Parathyroid adenoma (tissue), 2 donors: ENCODE measurements around the gene STOX2.

Source experiments
- H2AFZ ChIP-seq: fragments of 300-600 bp; sonication (generic); one replicate; pipeline ENCODE4 v1.7.0; 2017; ENCODE audit warnings: antibody characterized with exemption, mild to moderate bottlenecking
- H3K27ac ChIP-seq: fragments of 300-600 bp; sonication (generic); one replicate; pipeline ENCODE4 v1.7.0; 2017
- H3K27me3 ChIP-seq: fragments of 300-600 bp; sonication (generic); one replicate; pipeline ENCODE4 v1.7.0; 2017; ENCODE audit warnings: low read length; ENCODE audit not compliant: control insufficient read depth, insufficient read depth
- H3K36me3 ChIP-seq: fragments of 300-600 bp; sonication (generic); one replicate; pipeline ENCODE4 v1.7.0; 2017; ENCODE audit warnings: low read length; ENCODE audit not compliant: control insufficient read depth, insufficient read depth
- H3K4me1 ChIP-seq: fragments of 300-600 bp; sonication (generic); one replicate; pipeline ENCODE4 v1.7.0; 2017; ENCODE audit warnings: control low read depth
- H3K4me2 ChIP-seq: fragments of 300-600 bp; sonication (generic); one replicate; pipeline ENCODE4 v1.7.0; 2017; ENCODE audit warnings: low read length
- H3K4me3 ChIP-seq: fragments of 300-600 bp; sonication (generic); one replicate; pipeline ENCODE4 v1.7.0; 2017; ENCODE audit warnings: low read depth, low read length
- H3K79me2 ChIP-seq: fragments of 300-600 bp; sonication (generic); one replicate; pipeline ENCODE4 v1.7.0; 2017; ENCODE audit warnings: control low read depth
- H3K9ac ChIP-seq: fragments of 300-600 bp; sonication (generic); one replicate; pipeline ENCODE4 v1.7.0; 2017; ENCODE audit warnings: mild to moderate bottlenecking
- H3K9me3 ChIP-seq: fragments of 300-600 bp; sonication (generic); one replicate; pipeline ENCODE4 v1.7.0; 2017; ENCODE audit warnings: low read length; ENCODE audit not compliant: control insufficient read depth
- CTCF ChIP-seq: fragments of 300-600 bp; sonication (generic); IDR thresholded peaks from one replicate; pipeline ENCODE4 v1.7.0; 2017; ENCODE audit warnings: antibody characterized with exemption, mild to moderate bottlenecking
- donor health status: primary hyperparathyroidism.

The STOX2 gene

GRCh38 chr4:183971929-183972490 is 66.9 kb downstream of the STOX2 start:
- H3K9ac ChIP-seq = no peak overlapping the region
- H3K9me3 ChIP-seq = no peaks in the 10 kb centered on the region
- no peak for TF ChIP-seq CTCF
- H2AFZ ChIP-seq = no peak overlapping the region
- no peaks in the 10 kb centered on the region for H3K4me1 ChIP-seq
- no peak overlapping the region for H3K4me2 ChIP-seq
- H3K27ac ChIP-seq = no peak overlapping the region
- no peaks in the 10 kb centered on the region for H3K79me2 ChIP-seq
- no peak overlapping the region for H3K4me3 ChIP-seq
- H3K27me3 ChIP-seq = no peaks in the 10 kb centered on the region
- no peaks in the 10 kb centered on the region for H3K36me3 ChIP-seq

- no peak overlapping the region for H3K4me3 ChIP-seq
- no peaks in the 10 kb centered on the region for H3K27me3 ChIP-seq
- no peaks in the 10 kb centered on the region for H3K36me3 ChIP-seq
Measured at GRCh38 chr4:183977707-183978106, 72.6 kb downstream of the STOX2 start.

GRCh38 chr4:183984566-183984965 is 79.5 kb downstream of the STOX2 start:
- H2AFZ ChIP-seq = no peak overlapping the region
- no peak overlapping the region for H3K4me2 ChIP-seq
- H3K9me3 ChIP-seq = no peaks in the 10 kb centered on the region
- no peak for TF ChIP-seq CTCF
- H3K79me2 ChIP-seq = no peaks in the 10 kb centered on the region
- H3K4me1 ChIP-seq = no peaks in the 10 kb centered on the region
- H3K9ac ChIP-seq = no peak overlapping the region
- H3K36me3 ChIP-seq = no peaks in the 10 kb centered on the region
- H3K27ac ChIP-seq = no peak overlapping the region
- no peaks in the 10 kb centered on the region for H3K27me3 ChIP-seq
- H3K4me3 ChIP-seq = no peak overlapping the region

More at GRCh38 chr4:183977707-183978106, 72.6 kb downstream of the STOX2 start:
- TF ChIP-seq CTCF = no peak
- H3K79me2 ChIP-seq = no peaks in the 10 kb centered on the region
- H3K27ac ChIP-seq = no peak overlapping the region
- no peak overlapping the region for H3K9ac ChIP-seq
- no peak overlapping the region for H3K4me2 ChIP-seq
- H3K9me3 ChIP-seq = no peaks in the 10 kb centered on the region
- H2AFZ ChIP-seq = no peak overlapping the region
- no peaks in the 10 kb centered on the region for H3K4me1 ChIP-seq

- Histone ChIP-seq H3K9me3 (no peaks in the 10 kb centered on the region), H3K79me2 (no peaks in the 10 kb centered on the region), H3K27ac (no peak overlapping the region), H3K4me1 (no peaks in the 10 kb centered on the region), H3K9ac (no peak overlapping the region), H3K4me2 (no peak overlapping the region), H3K36me3 (no peaks in the 10 kb centered on the region), H2AFZ (no peak overlapping the region), H3K27me3 (no peaks in the 10 kb centered on the region), H3K4me3 (no peak overlapping the region)
- no peak for TF ChIP-seq CTCF
Measured at GRCh38 chr4:183985786-183986185, 80.7 kb downstream of the STOX2 start.

GRCh38 chr4:183986291-183986970 is 81.3 kb downstream of the STOX2 start:
- no peaks in the 10 kb centered on the region for H3K9me3 ChIP-seq
- no peak for TF ChIP-seq CTCF
- H3K36me3 ChIP-seq = no peaks in the 10 kb centered on the region
- no peak overlapping the region for H3K4me3 ChIP-seq
- H3K4me1 ChIP-seq = no peaks in the 10 kb centered on the region
- no peak overlapping the region for H3K4me2 ChIP-seq
- no peaks in the 10 kb centered on the region for H3K79me2 ChIP-seq
- no peak overlapping the region for H2AFZ ChIP-seq
- no peak overlapping the region for H3K9ac ChIP-seq
- no peak overlapping the region for H3K27ac ChIP-seq
- H3K27me3 ChIP-seq = no peaks in the 10 kb centered on the region
